HG03139 (cell line): ENCODE data around the gene MAP3K21.

Experiments
- ATAC-seq: cut with Tn5 transposase; IDR thresholded peaks from one replicate; pipeline ENCODE4 v1.9.1; 2021; ENCODE audit not compliant: unreplicated experiment

MAP3K21 gene

GRCh38 chr1:233327651-233328141 is at the start of gene MAP3K21:
Gene MAP3K21, plus strand, starts transcription at chr1:233327724. Its CDS starts 305 bp downstream, at chr1:233328029.
- ATAC-seq, result peak; percentile 43

DNA sequence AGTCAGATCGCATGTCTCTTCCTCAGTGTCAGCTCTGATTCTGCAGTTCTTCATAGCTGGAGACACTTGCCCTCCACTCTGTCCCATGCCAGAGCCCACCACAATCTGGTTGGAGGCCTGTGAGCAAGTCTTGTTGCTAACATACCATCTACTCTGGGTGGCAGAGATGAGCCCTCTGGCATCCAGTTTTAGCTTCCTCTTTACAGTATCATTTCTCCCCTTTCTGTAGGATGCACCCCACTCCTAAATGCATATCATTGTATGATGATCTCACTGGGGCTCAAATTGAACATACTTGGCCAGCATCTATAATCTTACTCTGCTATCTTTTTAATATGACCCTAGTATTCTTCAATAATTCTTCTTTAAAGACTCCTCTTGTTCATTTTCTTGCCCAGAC is 48.9 kb upstream of the MAP3K21 start:
- no peak for ATAC-seq

DNA sequence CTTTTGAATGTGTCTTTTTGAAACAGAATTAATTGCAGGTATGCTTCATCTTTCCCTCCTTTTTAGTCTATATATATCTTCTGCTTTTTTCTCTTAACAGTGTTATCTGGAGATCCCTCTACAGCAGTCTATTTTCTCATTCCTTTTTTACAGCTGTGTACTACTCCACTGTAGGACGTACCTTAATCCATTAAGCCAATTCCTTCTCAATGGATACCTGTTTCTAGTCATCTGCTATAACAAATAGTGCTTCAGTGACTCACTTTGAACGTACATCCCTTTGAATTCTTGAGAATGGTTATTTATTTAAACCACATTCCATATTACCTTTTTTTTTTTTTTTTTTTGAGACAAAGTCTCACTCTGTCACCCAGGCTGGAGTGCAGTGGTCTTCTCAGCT is 47.6 kb upstream of the MAP3K21 start:
- no peak for ATAC-seq

- ATAC-seq, result peak; percentile 88
These were observed 45.6 kb upstream of the MAP3K21 start for GRCh38 chr1:233281711-233282581.

- no peak for ATAC-seq
These were observed 45.0 kb upstream of the MAP3K21 start for GRCh38 chr1:233282582-233282886.

- no peak for ATAC-seq
These were observed 37.8 kb upstream of the MAP3K21 start for GRCh38 chr1:233289676-233290075.

DNA sequence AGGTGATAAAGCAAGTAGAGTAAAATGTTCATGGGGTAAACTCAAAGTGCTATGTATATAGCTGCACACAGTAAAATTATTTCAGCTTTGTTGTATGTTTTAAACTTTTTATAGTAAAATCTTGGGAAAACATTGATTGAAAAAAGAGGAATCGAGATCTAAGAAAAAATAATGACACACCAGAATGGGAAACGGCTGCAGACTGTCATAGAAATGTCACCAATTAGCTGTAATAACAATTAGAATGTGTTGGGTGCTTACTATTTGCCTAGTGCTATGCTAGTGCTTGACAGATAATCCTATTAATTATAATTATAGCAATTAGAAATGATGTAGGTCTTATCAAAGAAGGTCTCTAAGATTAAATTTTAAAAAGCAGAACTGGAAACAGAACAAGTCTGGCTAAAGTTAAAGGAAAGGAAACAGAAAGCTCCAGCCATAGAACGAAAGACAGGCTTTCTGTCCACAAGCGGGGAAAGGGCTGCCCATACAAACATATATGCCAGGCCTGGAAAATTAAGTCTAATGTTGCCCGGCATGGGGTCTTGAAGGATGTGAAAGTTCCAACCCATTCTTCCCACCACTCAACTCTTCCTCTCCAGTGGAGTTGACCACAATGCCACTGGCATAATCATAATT is 37.0 kb upstream of the MAP3K21 start:
- ATAC-seq, result no peak

DNA sequence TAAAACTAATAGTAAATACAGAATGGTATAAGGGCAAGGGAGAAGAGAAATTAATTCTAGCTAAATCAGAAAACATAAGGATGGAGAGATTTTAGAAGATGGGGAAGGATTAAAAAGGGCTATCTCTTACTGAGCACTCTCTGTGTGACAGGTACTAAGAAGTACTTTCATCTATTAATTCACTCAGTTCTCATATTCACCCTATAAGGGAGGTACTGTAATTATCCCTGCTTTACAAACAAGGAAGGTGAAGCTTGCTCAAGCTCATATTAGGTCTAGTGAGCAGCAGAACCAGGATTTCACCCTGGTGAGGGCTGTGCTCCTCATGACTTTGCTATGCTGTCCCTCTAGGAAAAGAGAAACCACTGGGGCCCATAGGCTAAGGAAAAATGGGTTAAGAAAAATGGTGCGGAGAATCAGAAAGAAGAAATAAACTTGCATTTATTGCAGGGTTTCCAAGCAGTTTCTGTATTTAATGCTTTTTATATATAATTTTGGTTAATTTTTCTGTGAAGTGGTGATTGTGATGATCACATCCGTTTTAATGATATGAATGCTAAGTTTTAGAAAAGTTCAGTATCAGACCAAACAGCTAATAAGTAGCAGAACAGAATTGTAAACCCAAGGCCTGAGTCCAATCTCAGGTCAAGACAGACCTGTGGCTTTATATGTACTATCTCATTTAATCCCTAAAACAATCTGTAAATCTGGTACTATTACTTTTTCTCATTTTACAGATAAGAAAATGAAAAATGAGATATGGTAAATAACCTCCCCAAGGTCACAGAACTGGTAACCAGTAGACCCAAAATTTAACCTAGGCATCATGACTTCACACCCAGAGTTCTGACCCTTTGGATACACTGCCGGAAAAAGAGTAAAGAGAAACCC is 33.7 kb upstream of the MAP3K21 start:
- no peak for ATAC-seq

GRCh38 chr1:233294913-233295236 is 32.6 kb upstream of the MAP3K21 start:
- ATAC-seq, result peak; percentile 48

GRCh38 chr1:233295237-233295974 is 32.1 kb upstream of the MAP3K21 start, which contains the start of gene PCNX2:
Gene PCNX2, minus strand, starts transcription at chr1:233295725. Its CDS starts 247 bp downstream, at chr1:233295478.
- peak; percentile 92 for ATAC-seq

DNA sequence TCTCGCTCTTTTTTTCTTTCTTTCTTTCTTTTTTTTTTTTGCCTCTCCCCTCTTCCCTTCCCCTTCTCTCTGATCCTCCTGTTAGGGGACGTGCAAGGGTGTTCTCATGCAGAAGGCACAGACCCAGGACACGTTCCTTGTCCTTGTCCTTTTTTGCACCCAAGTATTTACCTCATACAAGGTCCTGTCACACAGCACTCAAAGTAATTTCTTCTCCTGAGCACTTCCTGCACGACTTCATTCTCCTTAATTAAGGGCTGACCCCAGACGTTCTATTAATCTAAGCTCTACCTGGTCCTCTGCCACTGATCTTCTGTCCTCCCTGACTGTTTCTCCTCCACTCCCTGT is 31.6 kb upstream of the MAP3K21 start:
- ATAC-seq, result no peak

- ATAC-seq, result no peak
These were observed 28.1 kb upstream of the MAP3K21 start for GRCh38 chr1:233299450-233299849.

GRCh38 chr1:233300326-233300725 is 27.2 kb upstream of the MAP3K21 start:
- ATAC-seq, result no peak

DNA sequence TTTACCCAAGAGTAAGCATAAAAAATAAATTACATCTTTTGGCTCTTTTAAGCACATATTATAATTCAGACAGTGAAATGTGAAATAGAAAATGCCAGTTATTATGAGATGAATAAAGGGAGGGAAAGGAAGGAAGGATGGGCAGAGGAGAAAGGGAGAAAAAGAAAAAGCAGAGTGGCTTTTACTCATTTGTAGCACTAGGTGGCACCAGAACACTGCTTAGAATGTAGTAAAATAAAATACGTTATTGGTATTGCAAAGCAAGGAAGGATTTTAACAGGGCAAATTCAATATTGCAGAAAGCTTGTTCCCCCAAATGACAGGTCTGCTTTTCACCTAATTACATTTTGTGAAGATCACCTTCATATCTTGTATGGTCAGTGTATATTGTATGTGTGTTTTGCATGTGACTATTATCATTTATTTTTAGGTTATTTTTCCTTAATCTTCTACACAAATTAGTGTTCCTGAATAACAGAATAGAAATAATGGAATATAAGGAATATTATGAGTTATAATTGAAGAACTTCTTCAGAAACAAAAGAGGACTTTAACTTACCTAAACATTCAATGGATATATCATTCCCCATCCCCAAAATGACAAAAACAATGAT is 22.9 kb upstream of the MAP3K21 start:
- ATAC-seq, result no peak

DNA sequence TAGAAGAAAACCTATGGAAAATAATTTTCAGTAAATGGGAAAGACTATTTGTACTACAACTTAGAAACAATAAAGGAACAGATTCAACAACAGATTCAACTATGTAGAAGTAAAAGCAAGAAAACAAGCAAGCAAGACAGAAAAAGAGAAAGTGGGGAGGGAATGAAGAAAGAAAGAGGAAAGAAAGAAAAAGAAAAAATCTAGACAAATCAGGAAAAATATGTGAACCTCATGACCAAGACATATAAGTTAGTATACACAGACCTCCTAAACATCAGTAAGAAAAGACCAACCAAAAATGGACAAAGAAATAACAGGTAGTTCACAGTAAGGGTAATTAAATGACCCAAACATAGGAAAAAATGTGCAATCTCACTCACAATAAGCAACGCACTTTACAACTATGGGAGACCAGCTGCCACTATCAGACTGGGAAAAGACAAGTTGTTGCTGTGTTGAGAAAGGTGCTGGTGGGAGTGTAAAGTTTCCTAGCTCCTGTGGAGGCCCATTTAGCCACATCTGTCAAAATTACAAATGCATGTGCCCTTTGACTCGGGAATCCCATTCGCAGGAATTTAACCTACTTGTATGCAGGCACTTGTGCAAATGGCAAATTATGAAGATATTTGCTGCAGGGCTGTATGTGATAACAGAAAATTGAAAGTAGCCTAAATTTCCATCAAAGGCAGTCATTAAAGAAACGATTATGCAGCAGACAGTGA is 13.9 kb upstream of the MAP3K21 start:
- no peak for ATAC-seq

GRCh38 chr1:233315718-233316301 is 11.7 kb upstream of the MAP3K21 start:
- no peak for ATAC-seq

DNA sequence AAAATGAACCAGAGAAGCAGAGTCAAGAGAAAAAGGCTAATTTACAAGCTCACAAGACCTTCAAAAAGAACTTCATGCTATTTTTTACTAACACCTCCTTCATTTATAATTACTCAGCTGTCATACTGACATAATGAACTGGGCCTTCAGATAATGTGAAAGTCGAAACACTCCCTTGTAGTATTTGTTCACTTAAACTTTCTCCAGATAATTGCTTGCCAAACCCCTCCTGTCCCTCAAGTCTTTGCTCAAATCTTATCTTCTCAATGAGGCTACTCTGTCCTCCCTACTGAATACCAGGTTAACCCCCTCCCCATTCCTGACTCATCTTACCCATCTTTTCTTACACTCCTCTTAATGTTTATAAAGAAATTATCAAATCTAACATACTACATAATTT is 11.1 kb upstream of the MAP3K21 start:
- ATAC-seq, result no peak

DNA sequence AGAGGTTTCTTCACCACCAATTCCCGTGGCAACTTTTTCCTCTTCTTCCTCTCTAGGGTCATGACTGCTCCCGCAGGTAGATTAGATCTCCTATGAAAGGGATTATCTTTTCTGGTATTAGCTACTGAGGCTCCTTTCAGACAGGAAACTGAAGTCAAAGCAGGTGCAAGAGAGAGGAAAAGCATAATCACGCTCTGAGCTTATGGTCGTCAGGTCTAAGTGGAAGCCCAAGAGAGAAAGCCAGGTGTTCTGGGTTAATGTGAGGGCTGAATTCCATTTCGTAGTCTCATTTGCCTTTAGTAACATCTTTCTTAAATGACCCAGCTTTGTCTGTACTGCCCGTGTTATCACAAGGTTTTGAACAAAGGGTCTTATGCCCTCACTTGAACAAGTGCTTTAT is 8.3 kb upstream of the MAP3K21 start:
- ATAC-seq, result no peak

DNA sequence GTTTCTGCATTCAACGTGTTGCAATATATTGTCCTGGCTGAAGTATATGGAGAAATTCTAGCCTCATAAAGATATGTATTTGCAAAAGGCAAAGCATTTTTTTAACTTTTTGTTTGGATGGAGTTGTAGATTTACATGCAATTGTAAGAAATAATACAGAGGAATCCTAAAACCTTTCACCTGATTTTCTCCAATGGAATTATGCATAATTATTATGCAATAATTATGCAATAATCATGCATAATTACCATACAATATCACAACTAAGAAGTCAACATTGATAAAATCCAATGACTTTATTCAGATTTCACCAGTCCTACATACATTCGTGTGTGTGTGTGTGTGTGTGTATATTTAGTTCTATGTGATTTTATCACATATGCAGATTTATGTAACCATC is 7.5 kb upstream of the MAP3K21 start:
- no peak for ATAC-seq
